Erythroblast (primary cell): ENCODE data around the gene NAA10.

Experiments
- GATA1 ChIP-seq: IDR thresholded peaks from 2 replicates; pipeline ENCODE4 v1.6.1; 2011; ENCODE audit warnings: low read depth, mild to moderate bottlenecking, control low read depth, low read length, moderate library complexity
- POLR2A ChIP-seq: IDR thresholded peaks from 2 replicates; pipeline ENCODE4 v1.6.1; 2011; ENCODE audit warnings: mild to moderate bottlenecking, low read length

- TF ChIP-seq POLR2A (no peak), GATA1 (no peak)
Measured at GRCh38 chrX:153882086-153882498, 52.7 kb downstream of the NAA10 start.
